ENCODE data around the gene KIF3B. TPM values are rescaled to one million over a fixed set of nuclear protein-coding genes. Genes with fewer than 3 reads are reported as not detected.

The KIF3B gene
- total and polyA plus RNA-seq, 2 donors (not counting 1 experiment from before 2014, with no cell fraction given): 12.7 to 17.5 TPM

GRCh38 chr20:32357869-32358631 lies 80.6 kb downstream of the KIF3B start, which contains the start of gene ASXL1:
TSS of gene ASXL1 (plus strand) at chr20:32358331. CDS start at chr20:32358776, 445 bp downstream.
- H2AFZ ChIP-seq (ENCODE audit: insufficient read depth, low read depth, low read length, poor library complexity, severe bottlenecking): peak within 1 kb of the TSS; percentile 71
- peaks cover 45% of the 10 kb centered on the region for H3K79me2 ChIP-seq (ENCODE audit: control insufficient read depth, insufficient read depth, low read length)
- peak within 1 kb of the TSS; percentile 98 for H3K27ac Mint-ChIP-seq
- H3K36me3 ChIP-seq (replicated peaks in 1 of 2; ENCODE audit: control extremely low read depth in 1 of 2, control insufficient read depth in 1 of 2, extremely low read depth in 1 of 2, insufficient read depth in 2 of 2, low read length in 1 of 2): no peaks in the 10 kb centered on the region
- intact Hi-C loops (cut with micrococcal nuclease): loop anchor here (1.0 to 5.0 kb wide), 2 partner anchors 80 to 179 kb away; no protein-coding TSS in a partner anchor
- peak within 1 kb of the TSS; percentile 94 for H3K4me2 ChIP-seq (replicated peaks; ENCODE audit: low read depth, low read length, poor library complexity, severe bottlenecking)
- TF ChIP-seq, protein P1, sequence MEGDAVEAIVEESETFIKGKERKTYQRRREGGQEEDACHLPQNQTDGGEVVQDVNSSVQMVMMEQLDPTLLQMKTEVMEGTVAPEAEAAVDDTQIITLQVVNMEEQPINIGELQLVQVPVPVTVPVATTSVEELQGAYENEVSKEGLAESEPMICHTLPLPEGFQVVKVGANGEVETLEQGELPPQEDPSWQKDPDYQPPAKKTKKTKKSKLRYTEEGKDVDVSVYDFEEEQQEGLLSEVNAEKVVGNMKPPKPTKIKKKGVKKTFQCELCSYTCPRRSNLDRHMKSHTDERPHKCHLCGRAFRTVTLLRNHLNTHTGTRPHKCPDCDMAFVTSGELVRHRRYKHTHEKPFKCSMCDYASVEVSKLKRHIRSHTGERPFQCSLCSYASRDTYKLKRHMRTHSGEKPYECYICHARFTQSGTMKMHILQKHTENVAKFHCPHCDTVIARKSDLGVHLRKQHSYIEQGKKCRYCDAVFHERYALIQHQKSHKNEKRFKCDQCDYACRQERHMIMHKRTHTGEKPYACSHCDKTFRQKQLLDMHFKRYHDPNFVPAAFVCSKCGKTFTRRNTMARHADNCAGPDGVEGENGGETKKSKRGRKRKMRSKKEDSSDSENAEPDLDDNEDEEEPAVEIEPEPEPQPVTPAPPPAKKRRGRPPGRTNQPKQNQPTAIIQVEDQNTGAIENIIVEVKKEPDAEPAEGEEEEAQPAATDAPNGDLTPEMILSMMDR (IDR thresholded peaks at IDR 0.05): no peak
- no peak for TF ChIP-seq EZH2 (IDR thresholded peaks at IDR 0.05; ENCODE audit: borderline replicate concordance, insufficient read depth, low read depth, low read length, poor library complexity, severe bottlenecking)
- CTCF ChIA-PET: interaction anchor here (0.6 to 1.6 kb wide), 3 partner anchors 21 to 499 kb away, joined by 3 to 4 read pairs (median 3); no protein-coding TSS in a partner anchor
- H3K27ac ChIP-seq (ENCODE audit: low read length in 2 of 2): peak within 1 kb of the TSS; percentile 96 to 97
- H3K4me3 Mint-ChIP-seq: peak within 1 kb of the TSS; percentile 95
- H3K9me3 ChIP-seq (ENCODE audit: control extremely low read depth in 1 of 3, control insufficient read depth in 2 of 3, insufficient read depth in 1 of 3, low read length in 2 of 3): no peaks in the 10 kb centered on the region
- H3K4me3 ChIP-seq (ENCODE audit: control extremely low read depth in 1 of 5, extremely low read depth in 1 of 5, insufficient read depth in 1 of 5, low read depth in 2 of 5, low read length in 4 of 5): peak within 1 kb of the TSS; percentile 83 to 95 (median 91)
- ATAC-seq (ENCODE audit: low read depth) (peak; percentile 83), DNase-seq (peak; percentile 96)
- peaks cover 47 to 71% of the 10 kb centered on the region in 2 donors for H3K4me1 ChIP-seq (ENCODE audit: control insufficient read depth in 2 of 2, insufficient read depth in 2 of 2, low read length in 2 of 2)
- under 1% methylated on average over 75 of the region's 83 CpGs for WGBS (ENCODE audit: insufficient coverage)
- H3K9me3 Mint-ChIP-seq (ENCODE audit: insufficient read depth): no peaks in the 10 kb centered on the region
- no peaks in the 10 kb centered on the region for H3K27me3 Mint-ChIP-seq
- peaks cover 39% of the 10 kb centered on the region for H4K20me1 ChIP-seq (ENCODE audit: control insufficient read depth, insufficient read depth, low read length, poor library complexity, severe bottlenecking)
- peak within 1 kb of the TSS; percentile 92 for H3K9ac ChIP-seq (ENCODE audit: low read length)
- POLR2A ChIA-PET: interaction anchor here (0.5 to 1.5 kb wide), 8 partner anchors 12 to 683 kb away, joined by 3 to 7 read pairs (median 3); no protein-coding TSS in a partner anchor
- no peaks in the 10 kb centered on the region for H3K27me3 ChIP-seq (replicated peaks in 1 of 4; ENCODE audit: control extremely low read depth in 1 of 4, control insufficient read depth in 3 of 4, insufficient read depth in 4 of 4, low read length in 3 of 4)
- peaks cover 71% of the 10 kb centered on the region for H3K4me1 Mint-ChIP-seq

DNA sequence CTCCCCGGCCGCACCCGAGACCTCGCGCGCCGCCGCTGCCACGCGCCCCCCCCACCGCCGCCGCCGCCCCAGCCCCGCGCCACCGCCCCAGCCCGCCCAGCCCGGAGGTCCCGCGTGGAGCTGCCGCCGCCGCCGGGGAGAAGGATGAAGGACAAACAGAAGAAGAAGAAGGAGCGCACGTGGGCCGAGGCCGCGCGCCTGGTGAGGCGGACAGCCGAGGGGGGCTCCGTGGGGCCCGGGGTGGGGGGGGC lies 81.1 kb downstream of the KIF3B start:
- DNase-seq (no peak), ATAC-seq (ENCODE audit: low read depth) (no peak)
- Histone ChIP-seq H3K4me2 (replicated peaks; ENCODE audit: low read depth, low read length, poor library complexity, severe bottlenecking) (peak overlapping the region; percentile 94), H3K27ac (ENCODE audit: low read length in 2 of 2) (peak overlapping the region; percentile 82 to 96), H3K9ac (ENCODE audit: low read length) (peak overlapping the region; percentile 92), H3K4me1 (ENCODE audit: control insufficient read depth in 2 of 2, insufficient read depth in 2 of 2, low read length in 2 of 2) (peaks cover 52 to 76% of the 10 kb centered on the region in 2 donors), H3K9me3 (ENCODE audit: control extremely low read depth in 1 of 3, control insufficient read depth in 2 of 3, insufficient read depth in 1 of 3, low read length in 2 of 3) (no peaks in the 10 kb centered on the region), H4K20me1 (ENCODE audit: control insufficient read depth, insufficient read depth, low read length, poor library complexity, severe bottlenecking) (peaks cover 44% of the 10 kb centered on the region), H3K79me2 (ENCODE audit: control insufficient read depth, insufficient read depth, low read length) (peaks cover 50% of the 10 kb centered on the region), H3K36me3 (replicated peaks in 1 of 2; ENCODE audit: control extremely low read depth in 1 of 2, control insufficient read depth in 1 of 2, extremely low read depth in 1 of 2, insufficient read depth in 2 of 2, low read length in 1 of 2) (no peaks in the 10 kb centered on the region), H3K27me3 (replicated peaks in 1 of 4; ENCODE audit: control extremely low read depth in 1 of 4, control insufficient read depth in 3 of 4, insufficient read depth in 4 of 4, low read length in 3 of 4) (no peaks in the 10 kb centered on the region), H3K4me3 (ENCODE audit: control extremely low read depth in 1 of 5, extremely low read depth in 1 of 5, insufficient read depth in 1 of 5, low read depth in 2 of 5, low read length in 4 of 5) (peak overlapping the region in 4 of 5 experiments; percentile 83 to 95 (median 90)), H2AFZ (ENCODE audit: insufficient read depth, low read depth, low read length, poor library complexity, severe bottlenecking) (peak overlapping the region; percentile 71)
- peaks cover 77% of the 10 kb centered on the region for H3K4me1 Mint-ChIP-seq
- ChIA-PET CTCF (no interaction called here), POLR2A (interaction anchor here (0.6 to 1.5 kb wide), 3 partner anchors 11 to 318 kb away, joined by 3 to 7 read pairs (median 4); no protein-coding TSS in a partner anchor)
- intact Hi-C loops (cut with micrococcal nuclease): loop anchor here (5.0 kb wide), 1 partner anchor 179 kb away; no protein-coding TSS in a partner anchor
- no peaks in the 10 kb centered on the region for H3K27me3 Mint-ChIP-seq
- no peak overlapping the region for H3K27ac Mint-ChIP-seq
- TF ChIP-seq, protein P1 (IDR thresholded peaks at IDR 0.05): no peak
- no peaks in the 10 kb centered on the region for H3K9me3 Mint-ChIP-seq (ENCODE audit: insufficient read depth)
- no peak overlapping the region for H3K4me3 Mint-ChIP-seq
- under 1% methylated on average over 19 of the region's 35 CpGs for WGBS (ENCODE audit: insufficient coverage)

Measured in B cell (primary cell).